GM19468 (cell line): ENCODE measurements around the gene C12orf57.

Source experiments
- ATAC-seq: cut with Tn5 transposase; IDR thresholded peaks from one replicate; pipeline ENCODE4 v1.9.1; 2021; ENCODE audit warnings: mild to moderate bottlenecking, moderate library complexity, moderate number of reproducible peaks; ENCODE audit not compliant: unreplicated experiment; ENCODE audit errors: extremely low read depth

The C12orf57 gene

GRCh38 chr12:6981152-6982052 lies 37.6 kb downstream of the C12orf57 start:
- no peak for ATAC-seq

GRCh38 chr12:6982532-6982931 lies 38.7 kb downstream of the C12orf57 start:
- no peak for ATAC-seq

- no peak for ATAC-seq
These were observed 44.2 kb downstream of the C12orf57 start for GRCh38 chr12:6987956-6988553.
